SW480 (cell line): Measurements from ENCODE around the gene GPD2.

Experiments used
- DNase-seq: peaks from one replicate; pipeline ENCODE4 v3.0.0-alpha.2; 2016; ENCODE audit warnings: low spot score

The GPD2 gene

GRCh38 chr2:156532989-156533388 is 96.8 kb downstream of the GPD2 start:
- no peak for DNase-seq

- no peak for DNase-seq
Observed at GRCh38 chr2:156536534-156536933, 100.4 kb downstream of the GPD2 start.

DNA sequence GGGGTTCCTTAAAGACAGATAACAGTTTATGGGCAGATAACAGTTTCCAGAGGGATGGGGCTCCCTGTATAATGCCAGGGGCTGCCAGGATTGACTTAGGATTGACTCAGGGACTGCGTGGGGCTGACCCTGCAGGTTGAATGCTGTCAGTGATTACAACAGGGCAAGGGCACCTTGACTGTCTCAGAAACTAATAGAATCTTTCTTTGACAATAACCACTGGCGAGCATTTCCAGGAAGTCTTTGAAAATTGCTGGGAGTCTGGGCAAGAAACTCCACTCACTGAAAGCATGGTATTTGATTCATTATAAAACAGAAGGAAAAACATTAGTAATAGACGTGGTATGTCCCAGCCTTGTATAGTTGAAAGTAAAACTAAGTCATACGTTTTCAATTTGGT is 101.0 kb downstream of the GPD2 start:
- no peak for DNase-seq

- no peak for DNase-seq
Observed at GRCh38 chr2:156538083-156538504, 101.9 kb downstream of the GPD2 start.

- no peak for DNase-seq
Observed at GRCh38 chr2:156539086-156539860, 103.1 kb downstream of the GPD2 start.

GRCh38 chr2:156540706-156541105 is 104.5 kb downstream of the GPD2 start:
- no peak for DNase-seq

DNA sequence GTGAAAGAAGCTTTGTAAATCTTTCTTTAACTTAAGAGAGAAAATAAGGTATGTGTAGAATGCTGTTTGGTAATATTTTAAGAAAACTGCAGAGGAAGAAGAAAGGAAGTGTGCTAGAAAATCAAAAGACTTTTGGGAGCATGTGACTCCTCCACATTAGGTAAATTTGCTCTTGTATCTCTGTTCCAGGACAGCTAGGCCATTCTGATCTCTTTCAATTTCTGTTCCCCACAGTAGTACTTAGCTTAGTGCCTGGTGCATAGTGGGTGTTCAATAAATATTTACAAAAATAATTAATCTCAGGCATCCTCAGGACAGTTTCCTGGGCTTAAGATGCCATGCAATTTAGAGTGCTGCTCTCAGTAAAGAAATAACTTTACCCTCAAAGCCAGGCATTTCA is 105.0 kb downstream of the GPD2 start:
- DNase-seq = no peak

- DNase-seq = no peak
Observed at GRCh38 chr2:156541706-156542105, 105.5 kb downstream of the GPD2 start.

DNA sequence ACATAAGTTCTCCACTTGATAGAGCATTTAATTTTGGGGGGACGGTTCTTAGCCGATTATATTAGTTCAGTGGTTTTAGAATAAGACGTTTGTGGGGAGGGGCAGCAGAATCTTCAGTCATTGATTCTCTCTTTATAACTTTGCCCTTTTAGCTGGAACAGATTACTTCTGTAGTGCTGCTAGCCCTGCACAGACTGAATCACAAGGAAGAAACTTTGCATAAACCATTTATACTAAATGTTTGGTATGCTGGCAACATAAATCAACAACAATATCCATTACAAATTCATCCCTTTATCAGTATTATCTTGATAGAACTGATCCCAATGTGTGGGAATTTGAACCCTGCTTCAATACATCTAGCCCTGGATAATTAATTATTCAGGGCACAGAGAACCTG is 112.2 kb downstream of the GPD2 start:
- no peak for DNase-seq

DNA sequence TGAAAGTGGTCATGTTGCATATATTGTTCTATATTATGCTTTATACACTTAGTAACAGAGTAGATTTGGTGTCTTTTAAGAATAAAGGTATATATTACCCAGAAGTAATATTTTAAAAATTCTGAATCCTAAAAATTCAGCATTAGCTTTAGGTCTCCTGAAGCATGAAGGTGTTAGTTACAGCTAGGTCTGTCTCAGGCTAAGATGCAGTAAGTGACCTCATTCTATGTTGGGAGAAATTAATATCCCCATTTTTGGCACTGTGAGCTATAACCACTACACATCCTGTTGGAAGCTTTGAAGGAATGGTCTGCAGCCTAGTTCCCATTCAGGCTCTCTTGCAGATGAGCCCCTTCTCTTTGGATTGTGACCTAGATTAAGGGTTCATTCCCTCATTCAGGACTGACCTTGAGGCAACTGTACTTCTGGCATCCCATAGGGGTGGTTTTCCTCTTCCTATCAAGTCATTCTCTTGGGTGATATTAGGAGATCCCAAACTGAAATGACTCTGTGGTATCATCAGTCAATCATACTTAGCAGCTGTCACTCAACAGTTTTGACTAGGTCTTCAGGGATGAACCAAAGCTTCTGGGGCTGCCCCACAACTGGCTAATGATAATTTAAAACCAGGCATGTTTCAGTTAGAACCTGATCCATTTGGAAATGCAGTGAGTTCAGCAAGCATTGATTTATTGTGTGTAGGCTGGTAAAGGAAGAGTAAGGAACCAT is 117.7 kb downstream of the GPD2 start:
- no peak for DNase-seq

GRCh38 chr2:156561326-156561725 is 125.1 kb downstream of the GPD2 start:
- DNase-seq = no peak

- DNase-seq = no peak
Observed at GRCh38 chr2:156562124-156562523, 125.9 kb downstream of the GPD2 start.

GRCh38 chr2:156563994-156564753 is 128.0 kb downstream of the GPD2 start:
- DNase-seq = no peak

GRCh38 chr2:156565066-156565710 is 129.0 kb downstream of the GPD2 start:
- no peak for DNase-seq

DNA sequence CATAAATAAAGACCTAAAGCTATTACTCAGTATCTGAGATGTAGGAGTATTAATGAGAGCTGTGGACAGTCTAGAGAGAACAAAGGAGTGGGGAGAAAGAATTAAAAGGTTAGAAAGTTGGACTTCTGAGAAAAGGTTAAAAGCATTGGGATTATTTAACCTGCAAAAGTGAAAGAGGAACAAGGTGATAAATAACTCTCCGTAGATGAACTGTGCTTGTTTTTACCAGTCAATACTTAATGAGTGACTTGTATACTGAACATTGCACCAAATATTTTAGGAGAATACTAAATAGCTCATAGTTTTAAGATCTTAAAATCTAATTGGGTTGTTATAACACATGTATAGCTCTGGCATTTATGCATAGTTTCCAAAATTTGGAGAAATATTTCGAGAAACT is 137.5 kb downstream of the GPD2 start:
- no peak for DNase-seq

GRCh38 chr2:156574112-156574511 is 137.9 kb downstream of the GPD2 start:
- DNase-seq = no peak

DNA sequence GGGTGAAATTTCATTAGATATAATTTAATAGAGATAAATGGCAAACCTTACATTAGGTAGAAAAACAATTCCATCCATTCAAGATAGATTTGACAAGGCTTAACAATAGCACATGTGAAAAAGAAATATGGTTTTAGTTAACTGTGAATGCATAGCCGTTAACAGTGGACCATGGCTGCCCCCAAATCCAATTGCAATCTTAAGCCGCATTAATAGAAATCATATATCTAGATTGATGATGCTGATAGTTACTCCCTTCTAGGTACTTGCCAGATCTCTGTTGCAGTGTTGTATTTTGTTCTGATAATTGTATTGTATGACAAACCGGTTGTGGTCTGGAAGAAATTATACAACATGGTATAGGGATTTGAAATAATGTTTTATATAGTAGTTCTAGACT is 139.8 kb downstream of the GPD2 start:
- no peak for DNase-seq

DNA sequence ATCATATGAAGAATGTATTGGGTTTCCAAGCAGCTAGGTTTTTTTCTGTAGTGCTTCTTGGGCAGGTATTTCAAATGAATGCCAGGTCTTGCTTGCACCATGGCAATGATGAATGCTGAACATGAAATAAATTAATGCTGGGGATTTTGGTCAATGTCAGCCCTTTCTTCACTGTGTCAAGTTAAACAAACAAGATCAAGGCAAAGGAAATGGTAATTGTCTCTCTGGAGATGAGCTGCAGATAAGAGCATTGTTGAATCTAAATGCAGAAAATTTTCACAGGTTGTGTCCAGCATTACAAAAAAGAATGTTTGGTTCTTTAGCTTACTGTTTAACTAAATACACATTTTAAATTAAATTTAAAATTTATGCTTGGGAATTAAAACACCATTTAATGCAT is 144.3 kb downstream of the GPD2 start:
- DNase-seq = no peak

DNA sequence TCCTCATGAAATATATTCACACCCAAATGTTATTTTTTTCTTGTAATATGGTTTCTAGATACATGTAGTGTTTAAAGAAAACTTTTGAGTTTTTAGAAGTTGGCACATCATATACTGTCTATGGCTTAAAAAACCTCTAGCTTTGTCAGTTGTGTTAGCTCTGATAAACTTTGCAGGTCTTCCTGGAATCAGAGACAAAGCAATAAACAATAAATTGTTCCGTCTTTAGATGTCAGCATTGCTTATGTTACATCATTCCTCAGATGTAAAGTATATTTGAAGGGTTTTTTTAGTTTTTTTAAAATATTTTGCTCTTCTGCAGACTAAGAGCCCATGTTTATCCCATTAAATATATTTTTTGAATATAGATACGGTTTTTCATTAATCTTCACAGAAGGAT is 145.1 kb downstream of the GPD2 start:
- no peak for DNase-seq

GRCh38 chr2:156585457-156585856 is 149.3 kb downstream of the GPD2 start:
- no peak for DNase-seq

GRCh38 chr2:156586621-156587020 is 150.4 kb downstream of the GPD2 start:
- no peak for DNase-seq

DNA sequence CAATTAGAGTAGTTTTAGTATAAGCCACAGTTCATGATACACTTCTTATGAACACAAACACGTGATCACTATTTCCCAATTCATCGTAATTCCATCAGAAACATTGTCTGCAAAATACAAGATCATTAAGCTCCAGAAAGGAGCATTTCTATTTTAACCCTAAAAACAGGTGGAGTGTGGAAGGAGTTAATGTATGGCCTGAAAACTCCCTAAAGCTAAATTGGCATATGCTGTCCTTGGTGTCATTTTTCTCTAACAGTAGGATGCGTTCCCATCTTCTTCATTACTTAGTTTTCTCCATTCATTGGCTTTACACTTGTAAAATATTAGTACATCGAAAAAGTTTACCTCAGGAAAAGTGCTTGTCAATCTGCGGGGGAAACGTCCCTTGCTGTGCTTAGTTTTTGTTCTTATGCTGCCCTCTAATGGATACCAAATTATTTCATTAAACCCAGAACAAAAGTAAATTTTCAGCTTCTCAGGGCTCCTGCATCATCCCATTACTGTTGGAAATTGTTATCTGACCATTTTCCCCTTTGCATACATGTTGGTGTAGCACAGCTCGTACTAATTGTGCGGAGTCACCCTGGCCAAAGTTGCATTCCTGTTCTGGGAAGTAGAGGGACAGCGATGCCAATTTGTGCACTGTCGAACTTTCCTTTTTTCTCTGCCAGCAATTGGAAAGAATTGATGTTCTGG is 153.4 kb downstream of the GPD2 start:
- peak; percentile 54 for DNase-seq
